GM18526 (cell line): ENCODE measurements around the gene TBC1D9.

ENCODE experiments used
- POLR2A ChIP-seq: IDR thresholded peaks from 3 replicates; pipeline ENCODE4 v1.6.1; 2011; ENCODE audit not compliant: insufficient read length; ENCODE audit errors: extremely low read depth

TBC1D9 gene

DNA sequence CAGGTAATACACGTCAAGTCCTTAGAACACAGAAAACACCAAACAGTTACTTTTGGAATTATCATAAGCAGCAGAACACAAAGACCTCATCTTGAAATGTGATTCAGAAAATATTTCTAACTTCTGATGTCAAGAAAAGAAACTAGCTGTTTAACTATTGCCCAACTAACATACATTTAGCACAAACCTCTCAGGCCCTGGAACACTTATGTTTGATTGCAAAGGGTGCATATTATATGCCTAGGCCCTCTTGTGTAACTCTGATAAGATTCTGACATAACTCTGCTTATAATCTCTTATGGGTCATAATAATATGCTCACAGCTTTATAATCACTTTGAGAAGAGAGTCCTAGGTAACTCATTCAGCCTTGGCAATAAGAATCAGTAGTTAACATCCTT lies 62.6 kb downstream of the TBC1D9 start:
- TF ChIP-seq POLR2A = no peak

DNA sequence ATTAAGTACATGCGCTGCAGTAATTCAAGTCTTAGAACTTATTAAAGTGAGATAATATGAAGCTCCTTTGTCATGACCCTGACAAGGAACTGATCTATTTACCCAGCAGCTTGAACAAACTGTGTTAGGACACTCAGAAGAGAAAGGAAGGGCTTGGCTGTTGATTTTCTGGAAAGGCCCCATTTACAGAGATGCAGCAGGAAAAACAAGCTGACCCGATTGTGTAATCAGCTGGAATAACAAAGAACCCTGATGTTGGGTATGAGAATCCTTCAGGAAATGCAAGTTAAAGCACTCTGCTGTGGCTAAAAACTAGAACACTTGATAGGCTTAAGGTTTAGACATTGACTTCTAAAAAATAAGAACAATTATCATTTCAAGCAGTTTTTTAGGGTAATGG lies 64.8 kb downstream of the TBC1D9 start:
- no peak for TF ChIP-seq POLR2A

DNA sequence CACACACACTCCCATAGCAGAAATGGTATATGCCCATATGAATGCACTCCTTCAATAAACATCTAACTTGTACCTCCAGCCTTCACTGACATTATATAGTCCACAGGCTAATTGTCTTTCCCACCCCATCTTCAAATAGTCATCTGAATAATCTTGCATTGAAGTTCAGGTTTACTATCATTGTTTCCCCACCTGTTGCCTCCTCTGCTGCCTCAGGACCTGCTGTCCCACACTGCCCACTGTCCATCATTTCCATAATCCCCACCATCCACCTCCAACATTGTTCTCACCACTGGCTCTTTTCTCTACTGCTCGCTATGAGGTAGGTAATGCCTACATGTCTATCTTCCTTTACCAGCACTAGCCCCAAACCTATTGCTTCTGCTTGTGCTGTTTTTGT lies 66.1 kb downstream of the TBC1D9 start:
- no peak for TF ChIP-seq POLR2A

DNA sequence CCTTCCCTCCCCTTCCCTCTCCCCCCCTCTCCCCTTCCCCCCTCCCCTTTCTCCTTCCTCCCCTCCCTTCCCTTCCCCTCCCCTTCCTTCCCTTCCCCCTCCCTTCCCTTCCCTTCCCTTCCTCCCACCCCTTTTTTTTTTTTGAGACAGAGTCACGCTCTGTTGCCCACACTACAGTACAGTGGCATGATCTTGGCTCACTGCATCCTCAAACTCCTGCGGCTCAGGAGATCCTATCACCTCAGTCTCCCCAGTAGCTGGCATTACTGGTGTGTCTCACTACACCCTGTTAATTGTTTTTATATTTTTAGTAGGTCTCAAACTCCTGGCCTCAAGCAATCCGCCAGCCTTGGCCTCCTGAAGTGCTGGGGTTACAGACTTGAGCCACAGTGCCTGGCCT lies 66.6 kb downstream of the TBC1D9 start:
- TF ChIP-seq POLR2A = no peak

DNA sequence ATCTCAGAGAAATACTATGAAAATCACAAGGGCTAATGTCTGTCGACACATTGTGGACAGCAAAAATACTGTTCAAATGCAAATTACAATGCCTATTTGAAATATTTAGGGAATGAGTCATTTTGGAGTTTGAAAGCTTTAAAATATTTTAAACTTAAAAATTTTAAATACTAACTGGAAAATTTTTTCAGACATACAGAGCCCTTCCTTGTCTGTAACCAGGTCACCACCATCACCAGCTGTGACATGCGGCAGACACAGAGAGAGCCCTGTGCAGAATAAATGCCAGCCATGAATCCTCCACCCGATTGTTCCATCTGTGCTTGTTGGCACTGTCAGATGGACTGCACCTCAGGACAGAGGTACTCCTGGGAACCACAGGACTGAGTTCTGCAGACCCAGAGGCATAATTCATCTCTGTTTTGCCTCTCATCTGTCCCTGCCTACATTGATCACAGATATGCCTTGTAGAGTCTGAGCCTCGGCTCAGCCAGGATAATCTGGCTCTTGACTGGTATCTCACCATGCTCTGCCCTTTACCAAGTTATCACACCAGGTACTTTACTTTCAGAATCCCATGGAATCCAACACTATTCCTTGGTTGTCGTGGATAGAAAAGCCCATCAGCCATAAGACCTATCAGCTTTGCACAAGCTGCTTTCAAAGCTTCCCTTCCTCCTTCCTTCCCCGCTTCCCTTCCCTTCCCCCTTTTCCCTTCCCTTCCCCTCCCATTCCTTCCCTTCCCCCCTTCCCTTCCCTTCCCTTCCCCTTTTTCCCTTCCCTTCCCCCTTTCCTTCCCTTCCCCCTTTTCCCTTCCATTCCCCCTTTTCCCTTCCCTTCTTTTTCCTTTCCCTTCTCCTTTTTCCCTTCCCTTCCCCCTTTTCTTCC lies 67.2 kb downstream of the TBC1D9 start:
- no peak for TF ChIP-seq POLR2A

DNA sequence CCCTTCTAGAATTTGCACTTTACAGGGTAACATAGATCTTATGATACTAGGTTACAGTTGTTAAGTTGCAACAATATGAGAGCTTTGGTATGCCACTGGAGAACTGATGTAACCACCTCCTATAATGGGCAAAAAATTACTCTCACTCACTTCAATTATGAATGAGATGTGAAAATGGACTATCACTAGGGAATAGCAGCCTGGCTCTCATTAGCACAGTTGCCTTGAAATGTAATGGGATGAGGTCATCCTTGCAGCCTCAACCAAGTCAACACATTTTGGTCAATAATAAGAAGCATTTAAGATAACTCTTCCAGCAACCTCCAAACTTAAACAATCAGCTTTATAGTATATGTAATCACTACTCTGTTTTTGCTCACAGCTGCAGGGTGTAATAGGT lies 69.4 kb downstream of the TBC1D9 start:
- TF ChIP-seq POLR2A = no peak

DNA sequence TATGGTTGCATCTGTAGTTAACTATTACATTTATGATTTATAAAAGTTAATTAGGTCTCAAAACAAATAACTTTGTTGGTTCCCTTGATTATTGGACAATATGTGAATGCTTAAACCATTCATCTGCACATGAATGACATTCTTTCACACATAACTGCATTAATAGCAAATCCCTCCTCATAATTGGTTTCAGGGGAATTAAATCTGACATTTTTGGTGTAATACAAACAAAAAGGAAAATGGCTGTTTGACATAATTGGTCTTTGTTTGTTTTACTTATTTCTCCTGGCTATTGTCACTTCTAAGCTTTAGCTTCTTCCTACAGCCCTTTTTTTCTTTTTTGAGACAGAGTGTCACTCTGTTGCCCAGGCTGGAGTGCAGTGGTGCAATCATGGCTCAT lies 71.9 kb downstream of the TBC1D9 start:
- TF ChIP-seq POLR2A = no peak

DNA sequence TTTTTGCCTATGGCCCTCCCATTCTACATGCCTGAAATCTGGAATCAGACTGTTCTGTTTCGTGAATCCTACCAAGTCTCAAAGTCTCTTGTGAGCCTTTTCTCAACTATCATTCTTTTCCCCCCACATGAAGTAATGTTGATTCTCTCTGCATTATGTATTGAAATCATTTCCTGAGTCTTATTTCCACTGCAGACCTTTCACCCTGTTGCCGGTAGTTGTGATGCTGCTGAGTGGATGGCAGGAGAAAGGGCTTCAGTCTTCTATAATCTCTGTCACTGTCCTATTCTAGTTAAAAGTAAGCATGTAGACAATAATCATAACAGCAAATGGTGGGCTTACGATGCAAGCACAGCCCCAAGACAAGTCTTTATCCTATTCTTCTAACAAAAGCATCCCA lies 75.0 kb downstream of the TBC1D9 start:
- no peak for TF ChIP-seq POLR2A

DNA sequence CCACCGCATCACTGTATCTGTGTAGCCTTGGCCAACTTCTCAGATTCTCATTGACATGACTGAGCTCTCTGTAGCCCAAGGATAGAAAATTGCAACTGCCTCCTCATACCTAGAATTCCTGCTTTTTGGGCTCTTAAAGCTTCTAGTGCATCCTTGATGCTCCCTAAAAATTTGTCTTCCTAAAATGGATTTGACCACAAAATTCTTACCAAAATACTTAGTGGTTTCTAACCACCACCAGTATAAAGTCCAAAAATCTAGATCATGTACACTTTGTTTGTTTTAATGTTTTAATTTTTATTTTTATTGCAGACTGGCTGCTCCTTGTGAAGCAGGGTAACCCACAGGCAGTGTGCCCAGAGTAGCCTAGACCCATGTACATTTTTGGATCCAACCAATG lies 75.5 kb downstream of the TBC1D9 start:
- no peak for TF ChIP-seq POLR2A

DNA sequence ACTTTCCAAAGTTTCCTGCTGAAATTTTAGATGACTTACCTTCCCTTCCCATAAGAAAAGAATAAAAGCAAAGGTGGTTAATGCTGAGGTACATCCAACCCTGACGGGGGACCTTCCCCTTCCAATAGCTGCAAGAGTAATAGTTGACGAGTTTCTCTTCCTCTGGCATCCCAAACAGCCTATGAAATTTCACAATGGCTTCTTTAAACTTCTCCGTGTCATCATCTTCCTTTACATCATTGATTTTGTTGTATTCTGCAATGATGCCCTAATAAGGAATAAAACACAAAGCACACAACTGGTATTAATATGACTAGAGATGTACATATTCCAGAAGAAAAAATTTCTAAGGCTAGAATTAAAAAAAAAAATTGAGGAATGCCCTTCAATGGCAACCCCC lies 76.6 kb downstream of the TBC1D9 start:
- TF ChIP-seq POLR2A = no peak

DNA sequence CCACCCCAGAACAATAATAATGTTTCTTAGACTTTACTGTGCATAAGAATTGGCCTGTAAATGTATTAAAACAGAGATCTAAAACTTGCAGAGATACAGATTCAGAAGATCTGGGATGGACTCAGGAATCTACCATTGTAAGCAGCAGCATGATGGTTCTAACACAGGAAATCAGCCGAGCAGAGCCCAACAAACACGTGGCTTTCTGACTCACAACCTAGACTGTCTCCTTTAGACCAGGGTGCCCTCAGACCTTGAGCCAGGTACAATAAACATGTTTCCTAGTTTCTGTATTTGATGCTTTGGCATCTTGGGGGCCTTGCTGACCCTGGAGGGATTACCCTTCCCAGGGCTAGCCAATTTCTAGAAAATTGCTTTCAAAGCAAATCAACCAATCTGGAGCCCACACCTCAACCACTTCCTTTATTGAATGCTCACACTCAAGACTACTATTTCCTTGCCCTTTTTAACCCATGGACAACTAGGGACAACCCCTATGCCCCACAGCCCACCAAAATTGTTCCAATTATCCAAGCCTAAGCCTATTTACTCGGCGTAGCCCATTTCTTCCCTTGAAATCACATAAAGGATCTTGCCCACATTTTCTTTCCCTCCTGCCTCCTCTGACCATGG lies 80.5 kb downstream of the TBC1D9 start:
- no peak for TF ChIP-seq POLR2A

DNA sequence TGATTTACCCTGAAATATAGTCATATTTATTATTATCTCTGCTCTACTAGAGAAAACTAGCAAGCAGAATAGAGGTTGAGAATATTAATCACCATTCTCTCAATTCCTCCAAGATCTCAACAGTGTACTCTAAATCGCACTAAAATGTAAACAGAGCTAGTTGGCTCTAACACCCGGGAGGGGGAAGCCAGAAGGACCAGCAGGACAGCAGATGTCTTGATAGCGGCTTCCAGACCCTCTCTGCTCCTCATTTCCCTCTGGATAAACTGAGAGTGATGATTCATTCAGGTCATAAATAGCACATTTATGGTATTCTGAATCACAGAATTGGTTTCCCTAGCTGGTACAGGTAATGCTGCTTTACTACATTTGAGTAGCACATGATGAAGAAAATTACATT lies 82.5 kb downstream of the TBC1D9 start:
- TF ChIP-seq POLR2A = no peak

DNA sequence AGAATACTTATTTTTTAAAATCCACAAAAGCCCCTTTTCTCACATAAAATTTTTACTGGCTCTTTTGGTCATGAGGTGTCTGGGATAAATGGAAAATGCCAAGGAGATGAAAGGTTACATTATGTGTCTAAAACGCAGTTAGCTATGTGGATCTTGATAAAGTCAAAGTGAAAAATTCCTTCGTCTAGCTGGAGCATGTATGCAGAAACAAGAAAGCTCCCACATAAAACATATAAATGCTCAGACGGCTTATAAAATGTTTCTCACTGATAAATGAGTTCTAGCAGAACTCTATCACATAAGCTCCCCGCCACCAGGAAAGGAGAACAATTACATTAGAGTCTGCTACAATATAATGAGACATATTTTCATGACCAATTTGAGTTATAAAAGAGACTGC lies 83.8 kb downstream of the TBC1D9 start:
- no peak for TF ChIP-seq POLR2A

DNA sequence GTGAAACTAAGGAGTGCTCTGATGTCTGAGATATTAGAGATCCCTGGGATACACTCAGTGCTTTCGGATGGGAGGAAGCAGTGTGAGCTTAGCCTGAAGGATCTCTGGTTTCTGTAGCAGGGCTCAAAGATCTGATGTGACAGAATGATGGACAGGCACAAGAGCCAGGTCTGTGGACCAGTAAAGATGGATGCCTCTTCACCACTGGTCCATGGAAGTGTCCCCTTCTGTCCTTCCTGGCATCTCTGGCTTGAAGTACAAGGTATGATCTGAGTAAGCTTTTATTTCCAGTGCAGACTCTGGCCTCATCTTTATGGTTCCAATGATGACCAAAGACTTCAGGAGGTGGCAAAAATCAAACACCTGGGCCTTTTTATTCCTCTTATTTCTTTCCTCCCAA lies 88.1 kb downstream of the TBC1D9 start:
- no peak for TF ChIP-seq POLR2A

DNA sequence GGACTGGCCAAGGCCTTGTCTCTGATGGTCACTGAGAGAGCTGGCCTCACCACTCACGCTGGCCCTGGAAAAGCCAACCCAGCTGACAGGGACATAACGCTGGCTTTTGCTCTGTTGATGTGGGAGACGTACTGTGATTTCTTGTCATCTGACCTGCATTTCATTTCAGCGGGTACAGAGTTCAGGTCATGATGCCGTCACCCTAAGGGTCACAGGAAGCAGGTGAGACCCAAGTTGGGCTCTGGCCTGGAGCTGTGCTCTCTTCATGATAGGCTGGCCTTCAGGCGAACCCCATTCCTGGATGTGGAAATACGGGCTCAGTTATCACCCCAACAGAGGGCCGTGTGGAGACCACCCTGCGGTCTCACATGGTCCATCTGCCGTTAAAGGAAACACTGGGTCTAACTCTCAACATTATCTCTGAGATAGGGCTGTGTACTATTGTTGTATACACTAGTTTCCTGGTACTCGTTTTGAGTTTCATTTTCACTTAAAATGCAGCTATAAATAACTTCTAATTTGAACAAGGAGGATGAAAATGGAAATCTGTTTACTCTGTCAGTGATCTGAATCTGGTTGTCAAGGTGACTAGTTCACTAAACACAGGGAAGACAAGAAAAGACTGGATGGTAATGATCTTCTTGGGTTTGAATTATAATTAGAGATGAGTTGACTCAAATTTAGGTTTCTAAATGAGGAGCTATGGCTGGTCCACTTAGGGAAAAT lies 89.1 kb downstream of the TBC1D9 start:
- no peak for TF ChIP-seq POLR2A
